Brain microvascular endothelial cell (primary cell): Measurements from ENCODE around the gene FAM43B.

Experiments used
- DNase-seq: peaks from one replicate; pipeline ENCODE4 v3.0.0-alpha.2; 2020
- H3K27ac ChIP-seq: fragments of 250-450 bp; sonication (Bioruptor Pico); 2 replicates; pipeline ENCODE4 v1.5.1; 2020; ENCODE audit warnings: mild to moderate bottlenecking, moderate library complexity
- H3K27me3 ChIP-seq: fragments of 250-450 bp; sonication (Bioruptor Pico); replicated peaks from 2 replicates; pipeline ENCODE4 v1.5.1; 2020; ENCODE audit warnings: mild to moderate bottlenecking
- H3K36me3 ChIP-seq: fragments of 250-450 bp; sonication (Bioruptor Pico); replicated peaks from 2 replicates; pipeline ENCODE4 v1.5.1; 2020; ENCODE audit warnings: mild to moderate bottlenecking
- H3K4me3 ChIP-seq: 2 replicates; pipeline ENCODE4 v1.5.1; 2011; ENCODE audit warnings: low read depth, mild to moderate bottlenecking, control low read depth, low read length, moderate library complexity
- in situ Hi-C: cut with HindIII; loops from 2 replicates; pipeline ENCODE4 v1.10.0; 2017; ENCODE audit warnings: low sequenced_read_pairs, low pct_ligation_motif_present
- TF ChIP-seq, protein P1 (sequence below): IDR thresholded peaks from 2 replicates; pipeline ENCODE4 v1.5.1; 2011; ENCODE audit warnings: low read depth, mild to moderate bottlenecking, moderate library complexity, low read length, control low read depth, inconsistent platforms; ENCODE audit errors: missing control alignments

The FAM43B gene, protein sequence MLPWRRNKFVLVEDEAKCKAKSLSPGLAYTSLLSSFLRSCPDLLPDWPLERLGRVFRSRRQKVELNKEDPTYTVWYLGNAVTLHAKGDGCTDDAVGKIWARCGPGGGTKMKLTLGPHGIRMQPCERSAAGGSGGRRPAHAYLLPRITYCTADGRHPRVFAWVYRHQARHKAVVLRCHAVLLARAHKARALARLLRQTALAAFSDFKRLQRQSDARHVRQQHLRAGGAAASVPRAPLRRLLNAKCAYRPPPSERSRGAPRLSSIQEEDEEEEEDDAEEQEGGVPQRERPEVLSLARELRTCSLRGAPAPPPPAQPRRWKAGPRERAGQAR

DNA sequence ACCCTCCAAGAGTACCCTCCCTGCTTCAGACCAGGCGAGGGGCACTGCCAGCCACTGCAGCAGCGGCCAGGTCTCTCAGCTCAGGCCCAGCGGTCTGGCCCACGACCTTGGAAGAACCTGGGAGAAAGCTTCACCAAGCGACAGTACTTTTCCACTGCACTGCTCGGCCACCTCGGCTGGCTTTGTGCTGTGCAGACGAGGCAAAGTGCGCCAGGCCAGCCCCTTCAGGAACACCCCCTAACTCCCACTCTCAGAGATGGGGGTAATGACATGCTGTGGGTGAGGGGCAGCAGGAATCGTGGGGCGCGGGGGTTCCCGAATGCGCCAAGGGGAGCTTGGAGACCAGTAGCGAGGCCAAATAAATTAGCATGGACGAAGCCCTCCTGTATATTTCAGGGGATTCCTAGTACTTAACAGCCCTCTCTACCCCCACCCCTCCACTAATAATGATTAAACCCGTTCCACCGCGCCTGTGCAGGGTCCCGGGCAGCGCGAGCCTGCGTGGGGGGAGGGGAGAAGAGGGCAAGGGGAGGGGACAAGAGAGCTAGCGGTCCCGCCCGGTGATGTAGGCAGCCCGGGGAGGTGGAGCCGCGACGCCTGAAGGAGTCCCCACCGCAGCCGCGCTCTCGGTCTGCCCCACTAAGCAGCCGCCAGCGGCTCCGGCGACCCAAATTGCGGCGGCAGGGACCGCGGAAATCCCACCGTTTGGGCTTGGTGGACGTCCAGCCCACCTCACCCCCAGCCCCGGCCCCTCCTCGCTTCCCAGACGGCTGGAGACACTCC is at the start of gene FAM43B:
Gene FAM43B (plus strand): TSS at position 629 of the 783 bp plus-strand sequence. CDS start 401 bp downstream, outside the sequence.
- no peak for DNase-seq
- TF ChIP-seq, protein P1, sequence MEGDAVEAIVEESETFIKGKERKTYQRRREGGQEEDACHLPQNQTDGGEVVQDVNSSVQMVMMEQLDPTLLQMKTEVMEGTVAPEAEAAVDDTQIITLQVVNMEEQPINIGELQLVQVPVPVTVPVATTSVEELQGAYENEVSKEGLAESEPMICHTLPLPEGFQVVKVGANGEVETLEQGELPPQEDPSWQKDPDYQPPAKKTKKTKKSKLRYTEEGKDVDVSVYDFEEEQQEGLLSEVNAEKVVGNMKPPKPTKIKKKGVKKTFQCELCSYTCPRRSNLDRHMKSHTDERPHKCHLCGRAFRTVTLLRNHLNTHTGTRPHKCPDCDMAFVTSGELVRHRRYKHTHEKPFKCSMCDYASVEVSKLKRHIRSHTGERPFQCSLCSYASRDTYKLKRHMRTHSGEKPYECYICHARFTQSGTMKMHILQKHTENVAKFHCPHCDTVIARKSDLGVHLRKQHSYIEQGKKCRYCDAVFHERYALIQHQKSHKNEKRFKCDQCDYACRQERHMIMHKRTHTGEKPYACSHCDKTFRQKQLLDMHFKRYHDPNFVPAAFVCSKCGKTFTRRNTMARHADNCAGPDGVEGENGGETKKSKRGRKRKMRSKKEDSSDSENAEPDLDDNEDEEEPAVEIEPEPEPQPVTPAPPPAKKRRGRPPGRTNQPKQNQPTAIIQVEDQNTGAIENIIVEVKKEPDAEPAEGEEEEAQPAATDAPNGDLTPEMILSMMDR: no peak
- Histone ChIP-seq H3K27ac (no peak within 1 kb of the TSS), H3K4me3 (peak within 1 kb of the TSS; percentile 37), H3K36me3 (no peaks in the 10 kb centered on the region), H3K27me3 (peaks cover 52% of the 10 kb centered on the region)
- in situ Hi-C loops: no loop called here

DNA sequence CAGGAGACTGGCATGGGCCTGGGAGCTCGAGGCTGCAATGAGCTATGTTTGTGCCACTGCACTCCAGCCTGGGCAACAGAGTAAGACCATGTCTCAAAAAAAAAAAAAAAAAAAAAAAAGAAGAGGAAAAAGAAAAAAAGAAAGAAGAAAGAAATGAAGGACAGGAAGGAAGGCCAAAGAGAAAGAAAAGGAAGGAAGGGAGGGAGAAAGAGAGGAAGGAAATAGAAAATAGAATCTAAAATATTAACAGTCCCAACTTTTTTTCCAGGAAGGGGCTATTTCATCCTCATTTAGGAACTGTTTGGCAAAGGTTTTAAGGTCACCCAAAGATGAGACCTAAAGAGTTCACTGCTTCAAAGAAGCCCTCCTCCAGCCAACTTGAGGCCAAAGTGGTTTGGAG is 46.9 kb upstream of the FAM43B start:
- Histone ChIP-seq H3K4me3 (no peak overlapping the region), H3K36me3 (peaks cover 22% of the 10 kb centered on the region), H3K27me3 (no peaks in the 10 kb centered on the region), H3K27ac (no peak overlapping the region)
- TF ChIP-seq, protein P1: no peak
- no peak for DNase-seq
- in situ Hi-C loops: no loop called here

DNA sequence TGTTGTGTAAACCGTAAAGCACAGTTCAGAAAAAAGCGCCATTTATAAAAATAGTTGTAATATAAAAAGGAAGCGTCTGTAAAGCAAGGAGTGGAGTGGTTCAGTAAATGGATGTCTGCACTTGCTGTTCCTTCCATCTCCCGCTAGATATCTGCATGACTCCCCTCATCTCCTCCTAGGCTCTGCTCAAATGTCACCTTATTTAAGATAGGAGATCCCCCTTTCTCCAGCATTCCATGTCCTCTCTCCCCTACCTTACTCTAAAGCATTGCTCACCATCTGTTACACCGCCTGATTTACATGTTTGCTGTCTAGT is 45.2 kb upstream of the FAM43B start:
- TF ChIP-seq, protein P1: no peak
- Histone ChIP-seq H3K27me3 (no peaks in the 10 kb centered on the region), H3K36me3 (peaks cover 8% of the 10 kb centered on the region), H3K27ac (no peak overlapping the region), H3K4me3 (peak overlapping the region; percentile 95)
- DNase-seq: no peak
- in situ Hi-C loops: no loop called here

DNA sequence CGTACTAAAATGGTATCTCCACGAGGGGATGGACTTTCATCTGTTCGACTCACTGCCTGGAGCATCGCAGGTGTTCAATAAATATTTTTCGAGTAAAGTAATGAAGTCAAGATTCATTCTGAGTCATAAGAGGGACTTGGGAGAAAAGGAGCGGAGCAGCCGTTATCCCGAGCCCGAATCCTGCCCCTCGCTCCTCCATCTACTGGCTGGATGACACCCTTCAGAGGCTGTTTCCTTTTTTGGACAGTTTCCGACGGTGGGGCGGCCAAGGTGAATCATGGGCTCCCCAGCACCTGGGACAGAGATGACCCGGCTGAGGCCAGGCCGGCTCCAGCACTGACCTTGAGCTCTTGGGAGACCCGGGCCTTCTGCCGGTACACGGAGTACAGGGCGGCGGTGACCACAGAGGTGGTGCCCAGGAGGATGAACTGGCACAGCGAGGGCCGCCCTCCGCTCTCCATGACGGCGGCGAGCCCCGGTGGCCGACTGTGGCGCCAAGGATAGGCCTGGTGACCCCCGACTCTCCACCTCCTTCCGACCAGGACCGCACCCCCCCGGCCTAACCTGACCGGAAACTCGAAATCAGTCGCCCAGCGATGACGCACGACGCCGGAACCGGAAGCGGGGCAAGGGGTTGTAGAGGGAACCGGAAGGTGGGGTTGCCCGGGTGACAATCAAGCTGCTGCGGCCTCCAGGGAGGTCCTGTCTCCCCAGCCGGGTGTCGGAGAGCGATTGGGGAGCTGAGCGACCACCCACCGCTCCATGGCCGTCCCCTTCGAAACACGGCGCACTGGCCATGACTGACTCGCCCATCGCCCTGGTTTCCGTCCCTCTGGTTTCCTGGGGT is 44.6 kb upstream of the FAM43B start, which contains the start of gene MUL1:
Gene MUL1 (minus strand): TSS at position 588 of the 847 bp plus-strand sequence. CDS start 127 bp downstream, at position 461.
- TF ChIP-seq, protein P1: no peak
- H3K27me3 ChIP-seq: no peaks in the 10 kb centered on the region
- H3K27ac ChIP-seq: peak within 1 kb of the TSS; percentile 55
- H3K36me3 ChIP-seq: peaks cover 2% of the 10 kb centered on the region
- in situ Hi-C loops: no loop called here
- peak; percentile 89 for DNase-seq
- peak within 1 kb of the TSS; percentile 95 for H3K4me3 ChIP-seq

DNA sequence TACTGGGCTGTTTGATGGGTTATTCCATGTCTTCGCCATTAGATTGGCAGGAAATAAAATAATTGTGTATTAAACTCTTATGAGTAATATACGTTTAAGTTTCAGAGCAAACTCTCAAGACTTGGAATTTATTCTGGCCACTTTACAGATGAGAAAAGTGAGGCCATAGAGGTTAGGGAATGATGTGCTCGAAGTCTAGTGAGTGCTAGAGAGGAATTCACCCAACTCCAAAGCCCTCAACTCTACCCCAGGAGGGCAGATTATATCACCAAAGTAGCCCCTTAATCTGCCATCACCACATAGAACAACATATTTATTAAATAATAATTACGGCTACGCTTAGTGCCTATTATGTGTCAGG is 44.0 kb upstream of the FAM43B start:
- no peaks in the 10 kb centered on the region for H3K36me3 ChIP-seq
- DNase-seq: no peak
- peak overlapping the region; percentile 95 for H3K4me3 ChIP-seq
- peak overlapping the region; percentile 55 for H3K27ac ChIP-seq
- in situ Hi-C loops: no loop called here
- TF ChIP-seq, protein P1: no peak
- H3K27me3 ChIP-seq: no peaks in the 10 kb centered on the region
